ENCODE measurements around the gene KCNK15.
"Not testable (repeated sequence)": the region's sequence is repeated elsewhere in the genome, so short reads cannot be mapped to it uniquely, and the experiment has no call there.

The KCNK15 gene

GRCh38 chr20:44754554-44754953, 8.9 kb downstream of the KCNK15 start:
- Histone ChIP-seq H3K4me1 (peaks cover 34% of the 10 kb centered on the region), H4K20me1 (no peaks in the 10 kb centered on the region), H3K36me3 (no peaks in the 10 kb centered on the region), H3K9me3 (no peaks in the 10 kb centered on the region), H3K4me2 (no peak overlapping the region), H3K4me3 (no peak overlapping the region), H3K27ac (no peak overlapping the region), H3K9ac (no peak overlapping the region), H3K27me3 (no peaks in the 10 kb centered on the region)
- TF ChIP-seq Cebpa-rat (IDR thresholded peaks at IDR 0.05): no peak

- Histone ChIP-seq H3K4me3 (no peak overlapping the region), H3K9ac (no peak overlapping the region), H3K4me1 (peaks cover 25% of the 10 kb centered on the region), H3K27ac (no peak overlapping the region), H4K20me1 (no peaks in the 10 kb centered on the region), H3K9me3 (no peaks in the 10 kb centered on the region), H3K4me2 (no peak overlapping the region), H3K36me3 (no peaks in the 10 kb centered on the region), H3K27me3 (no peaks in the 10 kb centered on the region)
- TF ChIP-seq Cebpa-rat (IDR thresholded peaks at IDR 0.05): no peak
These were observed 10.5 kb downstream of the KCNK15 start for GRCh38 chr20:44756011-44756688.

- H3K9me3 ChIP-seq: no peaks in the 10 kb centered on the region
- no peaks in the 10 kb centered on the region for H3K36me3 ChIP-seq
- no peak overlapping the region for H3K4me3 ChIP-seq
- H3K4me2 ChIP-seq: no peak overlapping the region
- H4K20me1 ChIP-seq: no peaks in the 10 kb centered on the region
- H3K4me1 ChIP-seq: peaks cover 17% of the 10 kb centered on the region
- H3K9ac ChIP-seq: no peak overlapping the region
- no peak for TF ChIP-seq Cebpa-rat (IDR thresholded peaks at IDR 0.05)
- H3K27ac ChIP-seq: no peak overlapping the region
- no peaks in the 10 kb centered on the region for H3K27me3 ChIP-seq
These were observed 11.3 kb downstream of the KCNK15 start for GRCh38 chr20:44756956-44757355.

GRCh38 chr20:44758247-44759101, 12.8 kb downstream of the KCNK15 start:
- H3K9me3 ChIP-seq: no peaks in the 10 kb centered on the region
- TF ChIP-seq Cebpa-rat (IDR thresholded peaks at IDR 0.05): no peak
- H3K4me1 ChIP-seq: peaks cover 6% of the 10 kb centered on the region; the same call in 1 of the 2 replicates
- H3K27me3 ChIP-seq: no peaks in the 10 kb centered on the region
- H3K4me2 ChIP-seq: no peak overlapping the region
- H3K36me3 ChIP-seq: no peaks in the 10 kb centered on the region
- no peak overlapping the region for H3K9ac ChIP-seq
- H3K27ac ChIP-seq: no peak overlapping the region
- no peaks in the 10 kb centered on the region for H4K20me1 ChIP-seq
- H3K4me3 ChIP-seq: no peak overlapping the region

DNA sequence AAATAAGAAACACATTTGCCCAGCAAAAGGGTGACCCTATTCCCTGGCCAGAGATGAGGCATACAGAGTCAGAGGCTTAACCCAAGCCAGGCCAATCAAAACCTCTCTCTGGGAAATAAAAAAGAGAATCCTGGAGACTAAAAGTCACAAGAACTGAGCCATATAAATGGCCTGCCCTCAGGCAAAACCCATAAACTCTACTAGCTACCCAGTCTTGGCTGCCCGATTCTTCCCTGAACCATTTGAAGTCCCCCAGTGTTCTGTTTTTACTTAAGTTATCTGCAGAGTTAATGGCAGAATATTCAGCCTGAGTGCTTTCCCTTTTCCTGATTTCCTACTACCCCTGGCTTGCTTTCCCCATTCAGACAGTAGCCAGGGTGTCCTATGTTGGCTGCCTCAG, 13.9 kb downstream of the KCNK15 start:
- H3K36me3 ChIP-seq: no peaks in the 10 kb centered on the region
- no peak overlapping the region for H3K9ac ChIP-seq
- H3K27ac ChIP-seq: no peak overlapping the region
- H4K20me1 ChIP-seq: no peaks in the 10 kb centered on the region
- TF ChIP-seq Cebpa-rat (IDR thresholded peaks at IDR 0.05): no peak
- no peaks in the 10 kb centered on the region for H3K9me3 ChIP-seq
- H3K4me3 ChIP-seq: no peak overlapping the region
- H3K4me1 ChIP-seq: peaks cover 6% of the 10 kb centered on the region; the same call in 1 of the 2 replicates
- H3K27me3 ChIP-seq: no peaks in the 10 kb centered on the region
- no peak overlapping the region for H3K4me2 ChIP-seq

- Histone ChIP-seq H4K20me1 (no peaks in the 10 kb centered on the region), H3K36me3 (no peaks in the 10 kb centered on the region), H3K27me3 (no peaks in the 10 kb centered on the region), H3K4me1 (peaks cover 6% of the 10 kb centered on the region; the same call in 1 of the 2 replicates), H3K9ac (no peak overlapping the region), H3K4me2 (no peak overlapping the region), H3K27ac (no peak overlapping the region), H3K9me3 (no peaks in the 10 kb centered on the region), H3K4me3 (no peak overlapping the region)
- no peak for TF ChIP-seq Cebpa-rat (IDR thresholded peaks at IDR 0.05)
These were observed 15.8 kb downstream of the KCNK15 start for GRCh38 chr20:44761423-44761822.

DNA sequence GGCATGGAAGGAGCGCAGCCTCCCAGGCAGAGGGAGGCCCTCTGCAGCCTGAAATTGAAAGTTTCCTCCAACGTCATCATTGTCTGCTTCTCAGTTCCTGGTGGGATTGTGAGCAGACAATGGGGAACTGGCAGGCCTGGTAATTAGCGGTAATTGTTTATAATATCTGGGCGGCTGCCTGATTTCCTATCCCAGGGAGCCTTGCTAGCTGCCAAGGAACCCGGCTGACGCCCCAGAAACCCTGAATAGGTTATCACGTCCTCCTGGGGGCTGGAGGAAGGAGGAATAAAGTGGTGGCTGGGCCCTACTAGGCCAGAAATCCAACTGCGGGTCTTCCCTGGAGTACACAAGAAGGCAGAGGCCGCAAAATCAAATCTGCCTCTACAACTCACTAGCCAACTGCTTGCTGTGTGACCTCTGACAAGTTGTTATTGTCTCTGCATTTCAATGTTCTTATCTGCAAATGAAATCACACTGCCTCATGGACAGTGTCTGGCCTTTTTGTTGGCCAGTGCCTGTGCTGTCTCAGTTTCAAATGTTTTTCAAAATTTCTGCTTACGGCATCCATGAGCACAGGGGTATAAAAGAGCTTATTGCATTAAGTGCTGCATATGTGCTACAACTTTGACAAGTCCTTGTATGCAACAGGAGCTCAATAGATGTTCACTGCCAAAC, 16.9 kb downstream of the KCNK15 start:
- no peak overlapping the region for H3K4me2 ChIP-seq
- no peak for TF ChIP-seq Cebpa-rat (IDR thresholded peaks at IDR 0.05)
- no peak overlapping the region for H3K4me3 ChIP-seq
- H3K36me3 ChIP-seq: no peaks in the 10 kb centered on the region
- H3K9ac ChIP-seq: no peak overlapping the region
- H3K4me1 ChIP-seq: peaks cover 6% of the 10 kb centered on the region; the same call in 1 of the 2 replicates
- no peaks in the 10 kb centered on the region for H3K27me3 ChIP-seq
- H4K20me1 ChIP-seq: no peaks in the 10 kb centered on the region
- no peaks in the 10 kb centered on the region for H3K9me3 ChIP-seq
- no peak overlapping the region for H3K27ac ChIP-seq

DNA sequence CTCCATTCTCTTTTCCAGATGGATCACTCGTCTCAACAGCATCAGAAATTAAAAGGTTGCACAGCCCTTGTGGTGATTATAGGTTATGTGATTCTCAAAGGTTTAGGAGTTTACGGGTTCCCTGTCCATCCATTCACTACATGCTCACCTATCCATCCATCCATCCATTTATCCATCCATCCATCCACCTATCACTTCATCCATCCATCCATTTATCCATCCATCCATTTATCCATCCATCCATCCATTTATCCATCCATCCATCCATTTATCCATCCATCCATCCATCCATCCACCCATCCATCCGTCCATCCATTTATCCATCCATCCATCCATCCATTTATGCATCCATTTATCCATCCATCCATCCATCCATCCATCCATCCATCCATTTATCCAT, 18.1 kb downstream of the KCNK15 start:
- H3K4me1 ChIP-seq, H3K9me3 ChIP-seq, H4K20me1 ChIP-seq, H3K4me2 ChIP-seq, H3K36me3 ChIP-seq, H3K9ac ChIP-seq, H3K4me3 ChIP-seq, H3K27me3 ChIP-seq, H3K27ac ChIP-seq: not testable (repeated sequence)

- Histone ChIP-seq H3K4me3 (no peak overlapping the region), H3K4me2 (no peak overlapping the region), H3K9me3 (no peaks in the 10 kb centered on the region), H4K20me1 (no peaks in the 10 kb centered on the region), H3K27me3 (no peaks in the 10 kb centered on the region), H3K4me1 (peaks cover 14% of the 10 kb centered on the region), H3K27ac (no peak overlapping the region), H3K36me3 (no peaks in the 10 kb centered on the region), H3K9ac (no peak overlapping the region)
- TF ChIP-seq Cebpa-rat (IDR thresholded peaks at IDR 0.05): no peak
These were observed 19.4 kb downstream of the KCNK15 start for GRCh38 chr20:44765091-44765490.
